DOHH2 (cell line): ENCODE results near the gene FCRL1.
A peak's percentile ranks its signal among the peaks of the same experiment; 100 is the strongest.

ENCODE experiments used
- H3F3A ChIP-seq: fragments of 200-600 bp; sonication (generic), shearing (Covaris generic); 2 replicates; pipeline ENCODE4 v1.6.0; 2016; ENCODE audit warnings: antibody characterized with exemption, mild to moderate bottlenecking; ENCODE audit not compliant: control insufficient read depth, insufficient read depth
- H3K27ac ChIP-seq: fragments of 200-600 bp; sonication (generic); 2 replicates; pipeline ENCODE4 v1.5.1; 2014; ENCODE audit warnings: low read depth, mild to moderate bottlenecking, low read length, moderate library complexity
- H3K27me3 ChIP-seq: fragments of 200-600 bp; sonication (generic); 2 replicates; pipeline ENCODE4 v1.6.1; 2014; ENCODE audit warnings: mild to moderate bottlenecking, low read length, mixed read lengths; ENCODE audit not compliant: control insufficient read depth
- H3K36me3 ChIP-seq: fragments of 200-600 bp; sonication (generic); 2 replicates; pipeline ENCODE4 v1.6.1; 2014; ENCODE audit warnings: mild to moderate bottlenecking, low read length, moderate library complexity, mixed read lengths; ENCODE audit not compliant: control insufficient read depth
- H3K4me1 ChIP-seq: fragments of 200-600 bp; sonication (generic); 2 replicates; pipeline ENCODE4 v1.6.1; 2014; ENCODE audit warnings: mild to moderate bottlenecking, low read length, mixed read lengths; ENCODE audit not compliant: control insufficient read depth
- H3K4me2 ChIP-seq: fragments of 200-600 bp; sonication (generic); 2 replicates; pipeline ENCODE4 v1.6.0; 2014; ENCODE audit warnings: mild to moderate bottlenecking, low read length, moderate library complexity
- H3K4me3 ChIP-seq: fragments of 200-600 bp; sonication (generic); 2 replicates; pipeline ENCODE4 v1.5.1; 2014; ENCODE audit warnings: mild to moderate bottlenecking, low read length, mixed read lengths
- H3K79me2 ChIP-seq: fragments of 200-600 bp; sonication (generic); 2 replicates; pipeline ENCODE4 v1.6.1; 2014; ENCODE audit warnings: mild to moderate bottlenecking, low read length, mixed read lengths; ENCODE audit not compliant: control insufficient read depth
- H3K9me2 ChIP-seq: fragments of 200-600 bp; sonication (generic); replicated peaks from 2 replicates; pipeline ENCODE4 v1.6.1; 2014; ENCODE audit warnings: mild to moderate bottlenecking, low read length, mixed read lengths; ENCODE audit not compliant: control insufficient read depth
- H3K9me3 ChIP-seq: fragments of 200-600 bp; sonication (generic); 2 replicates; pipeline ENCODE4 v1.6.1; 2014; ENCODE audit warnings: antibody characterized with exemption, low read length, mixed read lengths; ENCODE audit not compliant: control insufficient read depth, insufficient read depth
- H4K20me1 ChIP-seq: fragments of 200-600 bp; sonication (generic); 2 replicates; pipeline ENCODE4 v1.6.0; 2014; ENCODE audit warnings: low read depth, mild to moderate bottlenecking, antibody characterized with exemption, low read length, moderate library complexity; ENCODE audit not compliant: control insufficient read depth, insufficient read depth
- EZH2phosphoT487 ChIP-seq: fragments of 200-600 bp; sonication (generic); IDR thresholded peaks from 2 replicates; pipeline ENCODE4 v1.6.1; 2017; ENCODE audit warnings: borderline replicate concordance, mild to moderate bottlenecking, antibody characterized with exemption, low read length, moderate library complexity, mixed read lengths
- TF ChIP-seq, protein P1 (sequence below): fragments of 200-600 bp; sonication (generic); IDR thresholded peaks from one replicate; pipeline ENCODE4 v1.5.1; 2014; ENCODE audit warnings: antibody characterized with exemption, mild to moderate bottlenecking, low read depth, low read length; ENCODE audit not compliant: poor library complexity, severe bottlenecking

The FCRL1 gene

DNA sequence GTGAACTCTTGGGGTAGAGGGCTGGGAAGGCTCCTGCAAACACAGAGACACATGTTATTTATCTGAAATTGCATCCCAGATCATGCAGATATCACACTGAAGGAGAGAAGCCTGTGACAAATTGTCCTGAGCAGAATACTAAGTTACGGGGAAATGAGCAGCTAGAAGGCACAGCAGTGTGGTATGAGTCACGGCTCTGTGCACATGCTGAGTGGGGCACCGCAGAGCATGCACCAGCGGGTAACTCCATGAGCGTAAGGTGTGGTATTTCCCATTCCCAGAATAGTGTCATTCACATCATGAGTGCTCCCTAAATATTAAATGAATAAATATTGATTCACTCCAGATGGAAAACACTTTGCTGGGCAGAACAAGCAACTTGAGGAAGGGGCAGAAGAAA is 21.7 kb downstream of the FCRL1 start:
- H3K4me1 ChIP-seq, result peaks cover 59% of the 10 kb centered on the region
- no peak overlapping the region for H3K27ac ChIP-seq
- no peaks in the 10 kb centered on the region for H3K79me2 ChIP-seq
- H3K4me3 ChIP-seq, result peak overlapping the region; percentile 47
- peaks cover 15% of the 10 kb centered on the region for H3K9me3 ChIP-seq
- peaks cover 43% of the 10 kb centered on the region for H3K36me3 ChIP-seq
- no peaks in the 10 kb centered on the region for H3K27me3 ChIP-seq
- no peaks in the 10 kb centered on the region for H3K9me2 ChIP-seq
- TF ChIP-seq EZH2phosphoT487, result no peak
- TF ChIP-seq, protein P1, sequence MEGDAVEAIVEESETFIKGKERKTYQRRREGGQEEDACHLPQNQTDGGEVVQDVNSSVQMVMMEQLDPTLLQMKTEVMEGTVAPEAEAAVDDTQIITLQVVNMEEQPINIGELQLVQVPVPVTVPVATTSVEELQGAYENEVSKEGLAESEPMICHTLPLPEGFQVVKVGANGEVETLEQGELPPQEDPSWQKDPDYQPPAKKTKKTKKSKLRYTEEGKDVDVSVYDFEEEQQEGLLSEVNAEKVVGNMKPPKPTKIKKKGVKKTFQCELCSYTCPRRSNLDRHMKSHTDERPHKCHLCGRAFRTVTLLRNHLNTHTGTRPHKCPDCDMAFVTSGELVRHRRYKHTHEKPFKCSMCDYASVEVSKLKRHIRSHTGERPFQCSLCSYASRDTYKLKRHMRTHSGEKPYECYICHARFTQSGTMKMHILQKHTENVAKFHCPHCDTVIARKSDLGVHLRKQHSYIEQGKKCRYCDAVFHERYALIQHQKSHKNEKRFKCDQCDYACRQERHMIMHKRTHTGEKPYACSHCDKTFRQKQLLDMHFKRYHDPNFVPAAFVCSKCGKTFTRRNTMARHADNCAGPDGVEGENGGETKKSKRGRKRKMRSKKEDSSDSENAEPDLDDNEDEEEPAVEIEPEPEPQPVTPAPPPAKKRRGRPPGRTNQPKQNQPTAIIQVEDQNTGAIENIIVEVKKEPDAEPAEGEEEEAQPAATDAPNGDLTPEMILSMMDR, result no peak
- H3K4me2 ChIP-seq, result peak overlapping the region; percentile 57
- peaks cover 3% of the 10 kb centered on the region for H3F3A ChIP-seq
- H4K20me1 ChIP-seq, result no peaks in the 10 kb centered on the region

DNA sequence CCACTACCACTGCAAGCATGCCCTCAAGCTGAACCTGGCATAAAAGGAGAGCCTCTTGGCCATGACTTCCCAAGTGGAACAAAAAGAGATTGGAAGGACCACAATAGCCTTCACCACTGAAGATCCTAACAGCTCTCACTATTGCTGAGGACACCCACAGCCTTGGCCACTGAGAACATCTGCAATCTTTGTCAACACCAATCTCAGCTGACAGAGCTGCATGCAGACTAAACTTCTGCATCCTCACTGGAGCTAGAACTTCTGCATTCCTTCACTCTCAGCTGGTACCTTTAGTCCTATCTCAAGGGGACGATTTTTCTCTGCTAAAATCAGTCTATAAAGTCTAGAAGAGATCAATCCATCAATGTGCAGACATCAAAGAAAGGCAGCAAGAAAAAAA is 34.7 kb downstream of the FCRL1 start:
- H3K79me2 ChIP-seq, result no peaks in the 10 kb centered on the region
- H3K27me3 ChIP-seq, result no peaks in the 10 kb centered on the region
- peak overlapping the region; percentile 57 for H3K4me2 ChIP-seq
- peak overlapping the region; percentile 49 for H3K4me3 ChIP-seq
- H3K9me3 ChIP-seq, result no peaks in the 10 kb centered on the region
- peaks cover 50% of the 10 kb centered on the region for H3F3A ChIP-seq
- no peaks in the 10 kb centered on the region for H3K9me2 ChIP-seq
- peaks cover 84% of the 10 kb centered on the region for H3K4me1 ChIP-seq
- no peak for TF ChIP-seq EZH2phosphoT487
- TF ChIP-seq, protein P1, result no peak
- no peaks in the 10 kb centered on the region for H3K36me3 ChIP-seq
- peak overlapping the region; percentile 85 for H3K27ac ChIP-seq
- H4K20me1 ChIP-seq, result no peaks in the 10 kb centered on the region

DNA sequence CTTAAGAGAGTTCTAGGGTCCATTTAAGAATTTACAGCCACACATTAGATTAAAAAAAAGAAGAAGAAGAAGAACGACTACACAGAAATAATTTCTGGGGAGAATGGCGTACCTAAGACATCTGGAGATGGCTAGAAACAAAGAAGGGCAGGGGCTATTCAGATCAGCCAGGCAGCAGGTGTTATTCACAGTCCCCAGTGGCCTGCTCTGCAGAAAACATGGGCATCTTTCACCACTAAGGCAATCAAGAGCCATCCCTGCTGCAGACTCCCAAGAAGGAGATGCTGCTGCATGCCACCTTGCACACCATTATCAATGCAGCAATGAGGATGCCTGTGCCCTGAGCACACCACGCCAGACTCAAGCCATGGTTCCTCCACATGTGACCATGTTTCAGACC is 35.1 kb downstream of the FCRL1 start:
- Histone ChIP-seq H3F3A (peaks cover 48% of the 10 kb centered on the region), H3K9me2 (no peaks in the 10 kb centered on the region), H3K27me3 (no peaks in the 10 kb centered on the region), H3K4me1 (peaks cover 85% of the 10 kb centered on the region), H3K36me3 (no peaks in the 10 kb centered on the region), H3K4me2 (peak overlapping the region; percentile 57), H4K20me1 (no peaks in the 10 kb centered on the region), H3K79me2 (no peaks in the 10 kb centered on the region), H3K4me3 (peak overlapping the region; percentile 49), H3K9me3 (no peaks in the 10 kb centered on the region), H3K27ac (peak overlapping the region; percentile 85)
- no peak for TF ChIP-seq EZH2phosphoT487
- TF ChIP-seq, protein P1, result no peak
